Lower lobe of right lung (tissue), 2 donors: ENCODE measurements around the gene B4GALT5. TPM values are rescaled to one million over a fixed set of nuclear protein-coding genes. Genes with fewer than 3 reads are reported as not detected.

Experiments used
- ATAC-seq, 2 donors: fragments of 200-7000 bp; cut with Tn5 transposase; one replicate each; pipeline ENCODE4 v1.9.1; 2020 to 2022; ENCODE audit warnings: mild to moderate bottlenecking in 2 of 2, moderate library complexity in 2 of 2
- DNase-seq: peaks from one replicate; pipeline ENCODE4 v3.0.0-alpha.2; 2020
- H3K27ac ChIP-seq: fragments of 200-600 bp; one replicate; pipeline ENCODE4 v1.8.0; 2022
- H3K27me3 ChIP-seq: fragments of 200-600 bp; one replicate; pipeline ENCODE4 v1.8.0; 2022; ENCODE audit warnings: low read depth
- H3K36me3 ChIP-seq: fragments of 200-600 bp; one replicate; pipeline ENCODE4 v1.8.0; 2022; ENCODE audit warnings: mild to moderate bottlenecking
- H3K4me1 ChIP-seq: fragments of 200-600 bp; one replicate; pipeline ENCODE4 v1.8.0; 2022
- H3K4me3 ChIP-seq: fragments of 200-600 bp; one replicate; pipeline ENCODE4 v1.8.0; 2022; ENCODE audit warnings: mild to moderate bottlenecking
- H3K9me3 ChIP-seq: fragments of 200-600 bp; one replicate; pipeline ENCODE4 v1.8.0; 2022
- CTCF ChIP-seq: fragments of 200-600 bp; IDR thresholded peaks from one replicate; pipeline ENCODE4 v1.8.0; 2022; ENCODE audit warnings: antibody characterized with exemption, mild to moderate bottlenecking
- intact Hi-C: fragments of 100-400 bp; cut with DNase I; formaldehyde crosslinking; loops from one replicate; pipeline ENCODE4 v1.11.0; 2022
- total RNA-seq: library from RNA; stranded (reverse); fragmentation: NEBNext Ultra II Directional; extraction: Animal tissue kit (Norgen Biotek cat#: 25700); gene quantifications from one replicate; pipeline ENCODE4 v1.2.1, GENCODE V29; 2021
- donor health status: DM: no; HTN: yes; CAD: no; lungs with severe emphysema.

Gene B4GALT5
- total RNA-seq, 1 donor from 2014 or later: 39.5 TPM

- intact Hi-C loops: no loop called here
- DNase-seq (no peak), ATAC-seq (no peak)
- TF ChIP-seq CTCF: no peak
- Histone ChIP-seq H3K27me3 (no peaks in the 10 kb centered on the region), H3K27ac (peak overlapping the region; percentile 19), H3K36me3 (no peaks in the 10 kb centered on the region), H3K4me3 (no peak overlapping the region), H3K9me3 (no peaks in the 10 kb centered on the region), H3K4me1 (peaks cover 60% of the 10 kb centered on the region)
These were observed 51.9 kb downstream of the B4GALT5 start for GRCh38 chr20:49661560-49662329.

GRCh38 chr20:49660912-49661311 lies 52.8 kb downstream of the B4GALT5 start:
- Histone ChIP-seq H3K36me3 (peaks cover 5% of the 10 kb centered on the region), H3K27ac (no peak overlapping the region), H3K4me3 (no peak overlapping the region), H3K27me3 (no peaks in the 10 kb centered on the region), H3K9me3 (no peaks in the 10 kb centered on the region), H3K4me1 (peaks cover 68% of the 10 kb centered on the region)
- TF ChIP-seq CTCF: no peak
- no peak for DNase-seq
- no peak for ATAC-seq
- intact Hi-C loops: no loop called here

GRCh38 chr20:49659056-49659455 lies 54.6 kb downstream of the B4GALT5 start:
- intact Hi-C loops: no loop called here
- H3K27me3 ChIP-seq: no peaks in the 10 kb centered on the region
- H3K36me3 ChIP-seq: peaks cover 23% of the 10 kb centered on the region
- no peak overlapping the region for H3K4me3 ChIP-seq
- DNase-seq (no peak), ATAC-seq (no peak)
- H3K27ac ChIP-seq: no peak overlapping the region
- peaks cover 56% of the 10 kb centered on the region for H3K4me1 ChIP-seq
- TF ChIP-seq CTCF: no peak
- no peaks in the 10 kb centered on the region for H3K9me3 ChIP-seq

GRCh38 chr20:49658508-49658907 lies 55.2 kb downstream of the B4GALT5 start:
- H3K9me3 ChIP-seq: no peaks in the 10 kb centered on the region
- H3K27me3 ChIP-seq: no peaks in the 10 kb centered on the region
- peaks cover 56% of the 10 kb centered on the region for H3K4me1 ChIP-seq
- H3K27ac ChIP-seq: no peak overlapping the region
- H3K36me3 ChIP-seq: peaks cover 29% of the 10 kb centered on the region
- intact Hi-C loops: no loop called here
- no peak for TF ChIP-seq CTCF
- ATAC-seq: no peak
- DNase-seq: no peak
- no peak overlapping the region for H3K4me3 ChIP-seq

- no peaks in the 10 kb centered on the region for H3K27me3 ChIP-seq
- intact Hi-C loops: no loop called here
- H3K4me1 ChIP-seq: peaks cover 48% of the 10 kb centered on the region
- TF ChIP-seq CTCF: no peak
- peak in 1 of 2 donors; percentile 44 for ATAC-seq
- no peaks in the 10 kb centered on the region for H3K9me3 ChIP-seq
- DNase-seq: no peak
- H3K27ac ChIP-seq: peak overlapping the region; percentile 42
- H3K4me3 ChIP-seq: no peak overlapping the region
- peaks cover 41% of the 10 kb centered on the region for H3K36me3 ChIP-seq
These were observed 56.4 kb downstream of the B4GALT5 start for GRCh38 chr20:49657118-49657901.
